Skeletal muscle satellite cell (primary cell): ENCODE results near the gene RAP1B.

ENCODE experiments used
- H3K27me3 ChIP-seq: 2 replicates; pipeline ENCODE4 v1.7.0; 2013; ENCODE audit warnings: low read length; ENCODE audit not compliant: control insufficient read depth, insufficient read depth
- H3K36me3 ChIP-seq: 2 replicates; pipeline ENCODE4 v1.7.0; 2013; ENCODE audit warnings: mild to moderate bottlenecking, control low read depth, low read length; ENCODE audit not compliant: insufficient read depth
- H3K4me1 ChIP-seq: 2 replicates; pipeline ENCODE4 v1.7.0; 2013; ENCODE audit warnings: low read length; ENCODE audit not compliant: control insufficient read depth, insufficient read depth
- H3K4me2 ChIP-seq: 2 replicates; pipeline ENCODE4 v1.7.0; 2013; ENCODE audit warnings: mild to moderate bottlenecking, low read length
- H3K4me3 ChIP-seq: 2 replicates; pipeline ENCODE4 v1.7.0; 2013; ENCODE audit warnings: low read length
- H3K9ac ChIP-seq: 2 replicates; pipeline ENCODE4 v1.7.0; 2013; ENCODE audit warnings: mild to moderate bottlenecking, low read depth, low read length, moderate library complexity
- H3K9me3 ChIP-seq: replicated peaks from 2 replicates; pipeline ENCODE4 v1.7.0; 2013; ENCODE audit warnings: mild to moderate bottlenecking, control low read depth, low read length

RAP1B gene

DNA sequence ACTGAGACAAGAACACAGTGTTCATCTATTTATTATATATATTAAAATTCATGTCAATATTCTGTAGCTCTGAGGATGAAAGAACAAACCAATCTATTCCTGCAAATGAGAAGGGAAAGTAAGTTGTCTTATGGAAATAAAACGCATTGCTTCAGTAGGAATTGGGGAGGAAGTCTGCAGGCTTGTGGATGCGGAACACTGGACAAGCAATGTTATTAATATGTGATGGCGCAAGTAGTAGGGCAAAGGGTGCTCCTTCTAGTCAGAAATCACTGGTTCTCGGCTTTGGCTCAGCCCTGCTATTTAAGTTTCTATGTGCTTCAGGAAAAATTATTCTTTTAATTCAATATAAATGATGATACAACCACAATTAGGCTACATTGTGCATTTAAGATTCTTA lies 28.8 kb upstream of the RAP1B start:
- Histone ChIP-seq H3K4me3 (no peak overlapping the region), H3K4me1 (no peaks in the 10 kb centered on the region), H3K36me3 (no peaks in the 10 kb centered on the region), H3K27me3 (no peaks in the 10 kb centered on the region), H3K4me2 (no peak overlapping the region), H3K9ac (no peak overlapping the region), H3K9me3 (no peaks in the 10 kb centered on the region)

DNA sequence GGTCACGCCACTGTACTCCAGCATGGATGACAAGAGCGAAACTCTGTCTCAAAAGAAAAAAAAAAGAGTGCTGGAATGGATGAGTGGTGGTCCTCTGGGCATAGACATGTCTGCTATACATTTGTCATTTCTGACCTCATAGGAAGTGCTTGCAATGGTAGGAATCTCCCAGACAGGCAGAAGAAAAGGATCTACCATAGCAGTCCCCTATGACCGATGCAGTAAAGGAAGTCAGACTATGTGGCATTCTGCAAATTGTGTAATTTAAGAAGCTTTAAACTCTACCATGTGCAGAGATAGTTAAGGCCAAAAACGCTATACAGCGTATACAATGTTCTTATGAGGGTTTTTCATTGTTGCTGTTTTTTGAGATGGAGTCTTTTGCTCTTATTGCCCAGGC lies 24.7 kb upstream of the RAP1B start:
- Histone ChIP-seq H3K9ac (no peak overlapping the region), H3K27me3 (peaks cover 4% of the 10 kb centered on the region), H3K9me3 (no peaks in the 10 kb centered on the region), H3K4me1 (no peaks in the 10 kb centered on the region), H3K4me3 (no peak overlapping the region), H3K4me2 (no peak overlapping the region), H3K36me3 (no peaks in the 10 kb centered on the region)

DNA sequence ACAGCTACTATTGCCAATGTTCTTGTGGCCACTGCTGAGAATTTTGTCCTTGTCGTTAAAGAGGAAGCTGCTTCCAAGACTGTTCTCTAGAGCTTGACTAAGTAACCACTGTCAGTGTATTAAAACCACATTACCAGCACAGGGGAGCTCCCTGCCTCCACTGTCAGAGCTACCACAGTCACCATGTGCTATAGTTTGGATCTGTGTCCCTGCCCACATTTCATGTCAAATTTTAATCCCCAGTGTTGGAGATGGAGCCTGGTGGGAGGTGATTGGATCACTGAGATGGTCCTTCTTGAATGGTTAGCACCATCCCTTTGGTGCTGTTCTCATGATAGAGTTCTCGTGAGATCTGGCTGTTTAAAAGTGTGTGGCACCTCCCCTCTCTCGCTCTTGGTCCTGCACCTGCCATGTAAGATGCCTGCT lies 23.2 kb upstream of the RAP1B start:
- no peaks in the 10 kb centered on the region for H3K36me3 ChIP-seq
- H3K9me3 ChIP-seq = no peaks in the 10 kb centered on the region
- no peak overlapping the region for H3K4me2 ChIP-seq
- no peaks in the 10 kb centered on the region for H3K4me1 ChIP-seq
- no peak overlapping the region for H3K9ac ChIP-seq
- H3K4me3 ChIP-seq = no peak overlapping the region
- H3K27me3 ChIP-seq = peaks cover 4% of the 10 kb centered on the region

DNA sequence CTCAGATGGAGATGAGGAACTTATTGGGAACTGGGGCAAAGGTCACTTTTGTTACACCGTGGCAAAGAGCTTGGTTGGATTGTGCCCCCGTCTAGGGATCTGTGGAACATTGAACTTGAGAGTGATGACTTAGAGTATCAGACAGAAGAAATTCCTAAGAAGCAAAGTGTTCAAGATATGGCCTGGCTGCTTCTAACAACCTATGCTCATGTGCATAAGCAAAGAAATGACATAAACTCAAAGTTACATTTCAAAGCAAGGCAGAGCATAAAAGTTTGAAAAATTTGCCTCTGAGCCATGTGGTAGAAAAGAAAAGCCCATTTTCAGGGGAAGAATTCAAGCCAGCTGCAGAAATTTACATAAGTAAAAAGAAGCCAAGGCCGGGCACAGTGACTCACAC lies 21.5 kb upstream of the RAP1B start:
- H3K4me1 ChIP-seq = no peaks in the 10 kb centered on the region
- no peaks in the 10 kb centered on the region for H3K9me3 ChIP-seq
- no peak overlapping the region for H3K4me3 ChIP-seq
- no peak overlapping the region for H3K9ac ChIP-seq
- H3K27me3 ChIP-seq = peaks cover 4% of the 10 kb centered on the region
- no peak overlapping the region for H3K4me2 ChIP-seq
- H3K36me3 ChIP-seq = no peaks in the 10 kb centered on the region

DNA sequence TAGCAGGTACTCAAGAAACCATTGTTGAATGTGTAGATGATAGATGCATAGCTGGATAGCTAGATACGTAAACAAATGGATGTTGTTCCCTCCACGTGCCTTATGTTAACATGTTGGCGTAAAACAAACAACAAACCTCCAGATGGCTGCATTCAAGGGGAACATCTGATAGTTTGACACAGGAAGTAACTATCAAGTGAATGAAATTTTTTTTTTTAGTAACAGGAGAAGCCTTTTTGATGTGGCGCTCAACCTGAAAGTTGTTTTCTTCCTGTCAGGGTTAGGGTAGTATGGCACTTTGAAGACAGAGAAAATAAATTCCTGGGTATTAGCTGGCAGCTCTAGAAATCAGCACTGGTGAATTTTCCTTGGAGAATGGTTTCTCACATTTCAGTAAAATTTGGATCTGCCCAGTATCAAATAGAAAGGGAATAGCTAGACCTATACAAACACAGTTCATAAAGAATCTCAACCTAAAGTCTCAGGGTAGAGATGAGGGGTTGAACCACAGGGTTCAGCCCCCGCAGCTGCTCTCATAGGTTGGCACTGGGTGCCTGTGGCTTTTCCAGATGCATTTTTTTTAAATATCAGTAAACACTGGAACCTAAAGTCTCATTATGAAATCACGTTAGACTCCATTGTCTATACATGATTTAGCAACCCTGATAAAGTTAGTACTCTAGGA lies 18.8 kb upstream of the RAP1B start:
- peaks cover 4% of the 10 kb centered on the region for H3K27me3 ChIP-seq
- no peaks in the 10 kb centered on the region for H3K36me3 ChIP-seq
- no peaks in the 10 kb centered on the region for H3K9me3 ChIP-seq
- no peaks in the 10 kb centered on the region for H3K4me1 ChIP-seq
- no peak overlapping the region for H3K9ac ChIP-seq
- H3K4me2 ChIP-seq = no peak overlapping the region
- H3K4me3 ChIP-seq = no peak overlapping the region

DNA sequence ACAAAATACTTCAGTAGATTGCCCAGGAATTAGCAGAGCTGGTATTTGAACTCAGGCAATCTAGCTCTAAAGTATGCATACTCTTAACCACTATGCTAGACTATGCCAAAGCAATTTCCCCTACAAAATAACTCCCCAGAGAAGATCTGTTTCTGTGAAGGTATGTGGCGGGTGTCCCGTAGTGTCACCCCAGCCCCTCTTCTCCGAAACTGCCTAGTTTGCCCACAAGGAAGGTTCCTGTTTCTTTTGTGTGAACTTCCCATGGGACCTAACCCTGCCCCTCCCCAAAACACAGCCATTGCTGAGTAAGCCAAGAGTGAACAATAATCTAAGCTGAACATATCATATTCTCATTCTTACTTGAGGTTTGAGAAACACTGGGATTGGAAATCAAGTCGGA lies 15.5 kb upstream of the RAP1B start:
- Histone ChIP-seq H3K4me2 (no peak overlapping the region), H3K36me3 (no peaks in the 10 kb centered on the region), H3K9ac (no peak overlapping the region), H3K4me3 (no peak overlapping the region), H3K9me3 (no peaks in the 10 kb centered on the region), H3K27me3 (peaks cover under 1% of the 10 kb centered on the region), H3K4me1 (no peaks in the 10 kb centered on the region)

DNA sequence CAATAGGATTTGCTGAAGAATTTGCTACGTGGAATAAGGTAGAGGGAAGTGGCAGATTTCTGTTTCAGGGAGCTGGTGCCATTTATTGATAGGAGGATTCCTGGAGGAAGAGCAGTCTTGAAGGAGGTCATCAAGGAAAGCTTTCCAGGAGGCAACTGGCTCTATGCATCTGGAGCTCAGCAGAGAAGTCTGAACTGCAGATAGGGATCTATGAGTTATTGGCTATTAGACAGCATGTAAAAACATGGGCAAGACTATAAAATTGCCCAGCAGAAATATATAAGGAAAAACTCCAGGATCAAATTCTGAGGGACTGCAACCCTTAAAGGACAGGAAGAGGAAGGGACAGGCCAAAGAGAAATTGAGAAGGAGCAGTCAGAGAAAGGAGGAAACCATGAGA lies 8.9 kb upstream of the RAP1B start:
- Histone ChIP-seq H3K9me3 (no peaks in the 10 kb centered on the region), H3K4me1 (no peaks in the 10 kb centered on the region), H3K36me3 (no peaks in the 10 kb centered on the region), H3K4me2 (no peak overlapping the region), H3K9ac (no peak overlapping the region), H3K4me3 (no peak overlapping the region), H3K27me3 (no peaks in the 10 kb centered on the region)

DNA sequence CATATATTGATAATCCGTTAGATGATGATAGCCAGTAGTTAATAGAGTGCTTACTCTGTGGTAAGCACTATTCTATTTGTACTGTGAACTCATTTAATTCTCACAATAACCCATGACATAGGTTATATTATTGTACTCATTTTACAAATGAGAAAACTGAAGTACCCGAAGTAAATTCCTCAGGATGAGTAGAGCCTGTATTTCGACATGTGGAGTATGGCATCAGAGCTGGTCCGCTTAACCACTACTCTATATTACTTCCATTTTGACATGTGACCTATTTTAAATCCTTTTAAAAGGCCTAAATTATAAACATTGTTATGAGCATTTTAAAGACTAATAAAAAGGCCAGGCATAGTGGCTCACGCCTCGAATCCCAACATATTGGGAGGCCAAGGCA lies 8.0 kb upstream of the RAP1B start:
- no peaks in the 10 kb centered on the region for H3K4me1 ChIP-seq
- H3K9me3 ChIP-seq = no peaks in the 10 kb centered on the region
- no peaks in the 10 kb centered on the region for H3K27me3 ChIP-seq
- no peak overlapping the region for H3K4me3 ChIP-seq
- H3K36me3 ChIP-seq = no peaks in the 10 kb centered on the region
- H3K4me2 ChIP-seq = no peak overlapping the region
- no peak overlapping the region for H3K9ac ChIP-seq

DNA sequence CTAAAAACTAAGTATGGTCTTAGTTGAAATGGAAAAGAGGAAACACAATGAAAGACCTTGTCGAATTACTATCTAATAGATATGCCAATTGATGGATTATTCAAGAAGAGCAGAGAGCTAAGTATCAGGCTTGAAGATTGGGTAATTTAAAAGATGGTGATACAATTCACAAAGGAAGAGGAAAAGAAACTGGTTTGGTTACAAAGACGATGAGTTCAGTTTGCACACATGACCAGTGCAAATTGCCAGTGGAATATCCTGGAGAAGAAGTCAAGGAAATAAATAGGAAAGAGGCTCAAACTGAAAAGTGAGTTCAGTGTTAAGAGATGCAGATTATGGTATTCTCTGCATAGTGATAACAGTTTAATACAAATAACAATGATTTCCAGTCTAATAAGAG lies 2.5 kb upstream of the RAP1B start:
- no peak overlapping the region for H3K4me3 ChIP-seq
- H3K9ac ChIP-seq = no peak overlapping the region
- peaks cover 12% of the 10 kb centered on the region for H3K4me1 ChIP-seq
- H3K36me3 ChIP-seq = peaks cover 3% of the 10 kb centered on the region
- H3K9me3 ChIP-seq = no peaks in the 10 kb centered on the region
- no peaks in the 10 kb centered on the region for H3K27me3 ChIP-seq
- H3K4me2 ChIP-seq = no peak overlapping the region

DNA sequence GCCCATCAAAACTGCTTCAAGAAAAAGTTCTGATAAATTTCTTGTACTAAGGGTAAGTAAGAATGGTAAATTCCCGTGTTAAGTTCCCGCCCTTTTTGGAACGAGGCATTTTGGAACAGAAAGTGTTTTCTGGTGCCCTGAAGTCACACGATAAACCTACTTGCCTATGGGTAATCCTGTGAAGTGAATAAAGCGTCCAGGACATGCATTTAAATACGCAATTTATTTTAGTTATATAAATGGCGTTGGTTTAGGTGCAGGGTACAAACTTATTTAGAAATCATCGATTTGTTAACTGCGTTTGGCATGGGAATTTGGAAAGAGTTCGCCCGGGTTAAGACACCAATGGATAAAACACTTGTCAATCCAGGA lies 715 bp upstream of the RAP1B start:
- Histone ChIP-seq H3K4me3 (peak overlapping the region; percentile 99), H3K36me3 (peaks cover 9% of the 10 kb centered on the region), H3K4me2 (peak overlapping the region; percentile 97), H3K27me3 (no peaks in the 10 kb centered on the region), H3K4me1 (peaks cover 30% of the 10 kb centered on the region), H3K9me3 (no peaks in the 10 kb centered on the region), H3K9ac (peak overlapping the region; percentile 91)

DNA sequence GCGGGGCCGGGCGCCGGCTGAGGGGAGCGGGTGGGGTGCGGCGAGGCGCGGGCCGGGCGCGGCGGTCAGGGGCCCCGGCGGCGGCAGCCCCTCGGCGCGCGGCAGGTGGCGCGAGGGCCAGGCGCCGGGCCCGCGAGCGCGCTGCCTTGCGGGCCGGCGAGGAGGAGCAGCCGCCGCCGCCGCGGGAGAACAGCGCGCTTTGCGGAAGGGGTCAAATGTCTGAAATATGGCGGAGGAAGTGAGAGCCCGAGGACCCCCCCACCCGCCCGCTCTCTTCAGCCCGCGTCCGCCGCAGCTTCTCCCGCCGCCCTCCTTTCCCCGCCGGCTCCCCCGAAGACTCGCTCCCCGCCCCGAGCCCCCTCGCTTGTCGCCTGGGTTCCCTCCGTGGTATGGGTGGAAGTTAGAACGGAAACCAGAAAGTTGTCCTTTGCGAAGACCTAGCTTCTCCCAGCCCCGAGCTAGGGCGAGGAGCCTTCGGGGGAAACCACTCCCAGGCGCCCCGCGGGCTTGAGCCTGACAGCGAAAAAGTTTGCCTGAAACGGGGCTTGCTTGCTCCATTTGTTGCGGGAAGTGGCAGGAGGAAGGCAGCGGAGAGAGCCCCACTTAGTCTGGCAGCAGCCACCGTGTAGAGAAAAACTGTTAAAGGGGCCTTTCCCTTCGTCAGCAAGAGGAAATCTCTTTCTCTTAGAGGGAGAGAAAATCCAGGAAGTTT lies 551 bp downstream of the RAP1B start:
- no peaks in the 10 kb centered on the region for H3K9me3 ChIP-seq
- peak overlapping the region; percentile 99 for H3K4me3 ChIP-seq
- H3K4me1 ChIP-seq = peaks cover 35% of the 10 kb centered on the region
- H3K9ac ChIP-seq = peak overlapping the region; percentile 98
- H3K4me2 ChIP-seq = peak overlapping the region; percentile 86
- H3K36me3 ChIP-seq = peaks cover 9% of the 10 kb centered on the region
- no peaks in the 10 kb centered on the region for H3K27me3 ChIP-seq

DNA sequence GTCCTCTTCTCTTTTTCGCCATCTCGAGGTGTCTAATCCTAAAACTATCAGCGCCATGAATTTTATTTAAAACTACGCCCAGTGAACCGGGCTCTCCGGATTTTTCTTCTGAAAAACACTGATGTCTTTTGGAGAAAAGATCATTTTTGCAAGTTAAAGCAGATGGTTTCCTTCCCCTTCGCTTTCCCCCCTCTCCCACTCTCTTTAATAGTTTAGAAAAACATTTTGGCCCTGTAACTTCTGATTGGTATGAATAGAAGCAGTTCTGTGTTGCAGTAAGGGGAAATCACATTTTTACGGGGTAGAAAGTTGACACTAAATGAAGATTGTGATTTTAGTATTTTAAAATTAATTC lies 1.1 kb downstream of the RAP1B start:
- Histone ChIP-seq H3K4me2 (peak overlapping the region; percentile 86), H3K36me3 (peaks cover 9% of the 10 kb centered on the region), H3K27me3 (no peaks in the 10 kb centered on the region), H3K9me3 (no peaks in the 10 kb centered on the region), H3K4me3 (peak overlapping the region; percentile 99), H3K9ac (peak overlapping the region; percentile 98), H3K4me1 (peaks cover 39% of the 10 kb centered on the region)
